Muscle layer of colon (tissue), 2 donors: Measurements from ENCODE around the gene ROBO2.

ENCODE experiments used
- H3K27ac ChIP-seq: one replicate; pipeline ENCODE4 v1.7.0; 2013; ENCODE audit warnings: low read depth, mild to moderate bottlenecking, low read length, moderate library complexity
- H3K27me3 ChIP-seq, 2 donors: one replicate each; pipeline ENCODE4 v1.7.0; 2013; ENCODE audit warnings: low read length in 2 of 2, mild to moderate bottlenecking in 2 of 2; ENCODE audit not compliant: insufficient read depth in 2 of 2, control insufficient read depth in 1 of 2
- H3K36me3 ChIP-seq: one replicate; pipeline ENCODE4 v1.7.0; 2013; ENCODE audit warnings: mild to moderate bottlenecking, low read length; ENCODE audit not compliant: insufficient read depth
- H3K4me1 ChIP-seq: one replicate; pipeline ENCODE4 v1.7.0; 2013; ENCODE audit warnings: mild to moderate bottlenecking, low read length; ENCODE audit not compliant: insufficient read depth
- H3K4me3 ChIP-seq, 2 donors: one replicate each; pipeline ENCODE4 v1.7.0; 2013; ENCODE audit warnings: low read length in 2 of 2, low read depth in 1 of 2, mild to moderate bottlenecking in 1 of 2, moderate library complexity in 1 of 2
- H3K9ac ChIP-seq: one replicate; pipeline ENCODE4 v1.7.0; 2013; ENCODE audit warnings: low read length
- H3K9me3 ChIP-seq: one replicate; pipeline ENCODE4 v1.7.0; 2013; ENCODE audit warnings: mild to moderate bottlenecking, low read length
- donor health status: abdominal sarcoma.
- donor health status: Adenocarcinoma of cecum.

Gene ROBO2

DNA sequence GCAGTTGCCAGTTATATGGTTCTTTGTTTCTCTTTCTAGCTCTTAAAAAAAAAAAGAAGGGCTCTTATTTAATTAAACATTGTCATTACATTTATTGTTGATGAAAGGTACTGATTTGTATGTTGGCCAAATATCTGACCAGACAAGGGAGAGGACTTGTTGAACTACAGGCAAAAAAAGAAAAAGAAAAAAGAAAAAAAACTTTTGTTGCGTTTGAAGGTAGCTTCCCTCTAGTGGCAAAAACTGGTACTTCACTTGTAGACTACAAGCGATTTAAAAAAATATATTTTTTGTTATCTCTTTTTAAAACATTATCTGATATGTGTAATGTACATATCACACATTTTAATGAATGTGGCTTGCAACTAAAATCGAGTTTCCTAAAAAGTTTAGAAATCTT, 280.6 kb downstream of the ROBO2 start:
- Histone ChIP-seq H3K27ac (no peak overlapping the region), H3K27me3 (no peaks in the 10 kb centered on the region), H3K9me3 (no peaks in the 10 kb centered on the region), H3K4me1 (no peaks in the 10 kb centered on the region), H3K4me3 (no peak overlapping the region), H3K9ac (no peak overlapping the region), H3K36me3 (no peaks in the 10 kb centered on the region)

DNA sequence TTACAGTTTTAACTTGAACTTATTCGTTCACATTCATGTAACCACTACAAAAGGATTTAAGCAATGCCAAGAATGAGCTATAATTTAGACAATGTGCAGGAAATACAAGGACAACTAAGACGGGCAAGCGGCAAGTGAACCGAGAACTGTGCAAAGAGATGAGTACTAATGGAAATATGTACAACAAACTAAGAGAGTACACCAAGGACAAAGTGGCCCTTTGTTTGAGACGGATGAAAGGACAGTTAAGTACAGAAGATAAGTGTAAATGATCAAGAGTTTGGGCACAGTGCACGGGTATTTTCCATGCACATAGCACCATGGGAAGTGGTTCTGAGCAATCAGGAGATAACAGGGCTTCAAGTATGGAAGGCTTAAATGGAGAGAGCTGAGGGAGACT, 281.7 kb downstream of the ROBO2 start:
- no peaks in the 10 kb centered on the region for H3K36me3 ChIP-seq
- no peaks in the 10 kb centered on the region for H3K27me3 ChIP-seq
- H3K27ac ChIP-seq = no peak overlapping the region
- no peak overlapping the region for H3K9ac ChIP-seq
- no peaks in the 10 kb centered on the region for H3K4me1 ChIP-seq
- no peaks in the 10 kb centered on the region for H3K9me3 ChIP-seq
- no peak overlapping the region for H3K4me3 ChIP-seq

DNA sequence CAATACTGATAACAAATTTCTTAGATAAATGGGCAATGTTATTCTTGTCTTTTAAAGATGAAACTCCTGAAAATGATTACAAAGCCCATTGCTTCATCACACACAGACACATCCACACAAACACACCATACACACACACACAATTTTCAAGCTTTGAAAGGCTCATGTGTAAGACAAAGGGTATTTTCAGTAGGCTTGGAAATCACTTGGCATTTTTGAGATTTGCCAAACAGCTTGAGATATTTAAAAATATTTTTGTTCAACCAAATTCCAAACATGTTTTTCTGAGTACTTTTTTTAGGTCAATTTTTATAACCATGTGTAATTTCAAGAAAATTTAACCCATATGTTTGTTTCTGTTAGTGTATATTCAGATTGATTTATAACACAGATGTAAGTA, 283.7 kb downstream of the ROBO2 start:
- Histone ChIP-seq H3K36me3 (no peaks in the 10 kb centered on the region), H3K4me3 (no peak overlapping the region), H3K9ac (no peak overlapping the region), H3K27ac (no peak overlapping the region), H3K27me3 (no peaks in the 10 kb centered on the region), H3K4me1 (no peaks in the 10 kb centered on the region), H3K9me3 (no peaks in the 10 kb centered on the region)

DNA sequence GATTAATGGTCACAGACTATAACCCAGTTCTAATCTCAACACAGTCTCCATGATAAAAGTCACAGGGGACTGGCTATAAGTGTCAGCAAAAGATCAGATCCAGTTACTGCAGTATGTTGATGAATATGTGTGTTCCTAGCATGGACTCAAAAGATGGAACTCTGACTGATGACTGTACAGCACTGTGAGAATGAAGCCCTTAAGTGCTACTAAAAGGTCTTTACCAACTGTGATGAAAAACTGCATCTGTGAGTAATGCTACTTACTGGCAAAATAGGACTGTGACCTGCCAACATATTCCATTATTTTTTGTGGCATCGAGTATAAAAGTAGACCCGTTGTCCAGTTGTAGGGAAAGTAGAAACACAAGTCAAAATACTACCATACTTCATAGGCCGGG, 284.2 kb downstream of the ROBO2 start:
- Histone ChIP-seq H3K4me3 (no peak overlapping the region), H3K4me1 (no peaks in the 10 kb centered on the region), H3K9me3 (no peaks in the 10 kb centered on the region), H3K36me3 (no peaks in the 10 kb centered on the region), H3K9ac (no peak overlapping the region), H3K27ac (no peak overlapping the region), H3K27me3 (no peaks in the 10 kb centered on the region)

DNA sequence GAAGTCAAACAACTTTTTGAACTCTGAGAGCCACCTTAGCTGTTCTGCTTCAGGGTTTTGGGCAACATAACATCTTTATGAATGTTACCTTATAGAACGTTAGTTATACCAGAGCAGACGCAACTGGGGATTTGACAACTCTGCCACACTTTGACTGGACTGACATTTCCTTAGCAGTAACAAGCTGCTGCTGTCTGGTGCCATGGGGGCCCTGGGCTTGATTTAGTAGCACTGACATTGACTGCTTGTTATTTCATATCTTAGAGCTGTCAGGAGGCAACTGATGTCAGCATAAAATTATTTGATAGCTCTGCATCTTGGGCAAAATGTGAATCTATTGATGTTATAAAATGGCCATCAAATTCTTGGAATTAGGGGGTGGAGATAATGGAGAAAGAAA, 285.4 kb downstream of the ROBO2 start:
- no peaks in the 10 kb centered on the region for H3K9me3 ChIP-seq
- H3K4me1 ChIP-seq = no peaks in the 10 kb centered on the region
- H3K9ac ChIP-seq = no peak overlapping the region
- H3K36me3 ChIP-seq = no peaks in the 10 kb centered on the region
- H3K27ac ChIP-seq = no peak overlapping the region
- no peak overlapping the region for H3K4me3 ChIP-seq
- H3K27me3 ChIP-seq = no peaks in the 10 kb centered on the region

DNA sequence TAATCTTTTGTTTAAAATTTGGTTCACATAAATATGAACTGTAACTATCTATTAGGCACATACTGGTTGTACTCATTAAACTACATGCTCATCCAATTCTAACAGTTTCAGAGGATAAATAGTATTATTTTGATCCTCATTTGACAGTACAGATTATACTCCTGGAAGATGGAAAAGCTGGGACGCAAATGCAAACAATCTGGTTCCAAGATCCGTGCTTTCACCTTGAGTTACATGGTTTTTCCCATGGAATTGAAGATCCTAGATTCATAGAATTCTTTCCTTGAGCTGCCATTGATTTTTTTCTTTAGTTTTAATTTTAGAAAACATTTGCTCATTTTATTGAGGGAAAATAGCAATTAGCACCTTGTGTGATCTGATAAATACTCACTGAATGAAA, 285.8 kb downstream of the ROBO2 start:
- Histone ChIP-seq H3K27me3 (no peaks in the 10 kb centered on the region), H3K4me1 (no peaks in the 10 kb centered on the region), H3K36me3 (no peaks in the 10 kb centered on the region), H3K9ac (no peak overlapping the region), H3K9me3 (no peaks in the 10 kb centered on the region), H3K27ac (no peak overlapping the region), H3K4me3 (no peak overlapping the region)

DNA sequence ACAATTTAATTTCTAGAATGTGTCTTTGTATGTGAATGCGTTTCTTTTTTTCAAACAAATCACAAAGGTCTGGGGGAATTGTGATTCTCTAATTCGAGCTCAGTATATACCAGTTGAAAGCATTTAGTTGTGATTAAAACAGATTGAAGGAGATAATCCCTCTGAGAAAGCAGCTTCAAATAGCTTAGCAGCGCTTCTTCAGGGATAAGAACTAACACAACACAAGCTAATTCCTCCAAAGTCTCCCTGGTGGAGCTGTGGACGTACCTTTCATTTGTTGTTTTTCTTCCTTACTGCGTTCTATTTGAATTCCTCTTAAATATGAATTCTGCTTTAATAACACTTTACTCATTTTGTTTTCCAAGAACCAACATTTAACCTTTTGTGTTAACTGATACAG, 286.7 kb downstream of the ROBO2 start:
- Histone ChIP-seq H3K36me3 (no peaks in the 10 kb centered on the region), H3K27me3 (no peaks in the 10 kb centered on the region), H3K27ac (no peak overlapping the region), H3K4me3 (no peak overlapping the region), H3K9ac (no peak overlapping the region), H3K4me1 (no peaks in the 10 kb centered on the region), H3K9me3 (no peaks in the 10 kb centered on the region)

DNA sequence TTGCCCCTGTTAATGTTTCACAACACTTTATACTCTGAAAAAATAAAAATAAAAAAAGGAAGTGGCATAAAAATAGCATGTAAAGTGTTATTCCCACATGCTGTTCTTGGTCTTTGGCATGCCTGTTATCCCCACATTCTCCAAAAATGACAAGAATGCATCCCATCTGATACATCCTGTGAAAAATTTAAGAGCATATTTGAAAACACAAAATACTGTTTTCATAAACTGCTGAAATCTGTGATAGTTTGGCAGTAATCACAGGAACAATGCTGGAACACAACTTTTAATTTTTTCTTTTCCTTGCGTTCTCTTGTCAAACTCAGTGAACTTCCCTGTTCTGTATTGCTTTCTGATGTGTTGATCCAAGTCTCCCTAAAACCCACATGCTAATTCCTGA, 288.8 kb downstream of the ROBO2 start:
- Histone ChIP-seq H3K4me1 (no peaks in the 10 kb centered on the region), H3K27ac (no peak overlapping the region)

DNA sequence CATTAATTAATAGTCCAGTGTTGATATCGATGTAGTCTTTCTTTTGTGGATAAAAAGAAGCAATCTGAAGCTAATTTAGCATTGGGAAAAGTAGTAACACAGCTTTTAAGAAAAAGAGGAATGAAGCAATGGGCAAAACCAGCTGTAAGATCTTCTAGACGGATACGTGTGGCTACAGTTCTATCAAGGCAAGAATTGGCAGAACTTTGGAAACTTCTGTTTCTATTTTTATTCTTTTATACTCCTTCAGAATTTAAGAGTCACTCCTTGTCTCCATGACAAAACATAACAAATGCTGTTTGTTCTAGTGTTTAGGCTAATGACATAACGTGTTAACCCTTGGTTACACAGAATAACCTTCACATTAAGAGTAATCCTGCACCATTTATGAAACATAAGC, 289.2 kb downstream of the ROBO2 start:
- Histone ChIP-seq H3K9ac (no peak overlapping the region), H3K27ac (no peak overlapping the region), H3K4me1 (no peaks in the 10 kb centered on the region), H3K4me3 (no peak overlapping the region), H3K36me3 (no peaks in the 10 kb centered on the region), H3K9me3 (no peaks in the 10 kb centered on the region), H3K27me3 (no peaks in the 10 kb centered on the region)

More for the DNA sequence above, 288.8 kb downstream of the ROBO2 start:
- H3K9me3 ChIP-seq = no peaks in the 10 kb centered on the region
- no peaks in the 10 kb centered on the region for H3K36me3 ChIP-seq
- no peak overlapping the region for H3K4me3 ChIP-seq
- H3K9ac ChIP-seq = no peak overlapping the region
- H3K27me3 ChIP-seq = no peaks in the 10 kb centered on the region

DNA sequence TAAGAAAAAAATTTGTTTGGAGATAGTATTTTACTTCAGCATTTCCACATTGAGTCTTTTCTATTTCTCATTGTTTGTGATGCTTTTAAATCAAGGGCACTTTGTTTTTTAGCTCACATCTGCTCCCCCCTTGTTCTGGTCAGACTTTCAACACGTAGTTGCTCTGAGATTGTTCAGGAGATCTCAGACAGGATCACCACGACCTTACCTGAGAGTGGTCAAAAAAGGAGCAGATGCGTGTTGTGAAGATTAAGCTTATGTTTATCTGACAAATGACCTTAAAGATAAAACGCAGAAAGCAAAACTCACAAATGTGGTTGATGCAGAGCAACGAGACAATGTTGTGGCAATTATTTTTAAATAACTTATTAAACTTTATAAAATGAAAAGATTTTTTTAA, 298.3 kb downstream of the ROBO2 start:
- Histone ChIP-seq H3K4me1 (no peaks in the 10 kb centered on the region), H3K27me3 (no peaks in the 10 kb centered on the region), H3K9me3 (no peaks in the 10 kb centered on the region), H3K4me3 (no peak overlapping the region), H3K9ac (no peak overlapping the region), H3K27ac (no peak overlapping the region), H3K36me3 (no peaks in the 10 kb centered on the region)

DNA sequence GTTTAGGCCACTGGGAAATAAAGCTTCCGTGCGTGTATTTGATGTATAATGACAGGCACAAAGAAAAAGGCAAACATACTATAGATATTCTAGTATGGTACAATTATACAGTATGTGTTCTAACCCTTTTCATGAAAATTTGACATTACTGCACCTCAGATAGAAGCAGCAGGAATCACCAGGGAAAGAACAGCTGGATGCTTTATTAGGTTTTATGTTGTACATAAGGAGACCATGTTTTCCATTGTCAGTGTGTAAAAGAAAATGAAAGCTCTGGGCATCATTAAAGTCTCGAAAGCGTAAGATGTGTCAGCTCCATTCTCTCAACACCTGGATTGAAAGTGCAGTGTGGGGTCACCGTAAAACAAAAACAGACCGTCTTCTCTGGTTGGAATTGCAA, 302.1 kb downstream of the ROBO2 start:
- Histone ChIP-seq H3K9ac (no peak overlapping the region), H3K27me3 (no peaks in the 10 kb centered on the region), H3K27ac (no peak overlapping the region), H3K9me3 (no peaks in the 10 kb centered on the region), H3K4me1 (no peaks in the 10 kb centered on the region), H3K4me3 (no peak overlapping the region), H3K36me3 (no peaks in the 10 kb centered on the region)

DNA sequence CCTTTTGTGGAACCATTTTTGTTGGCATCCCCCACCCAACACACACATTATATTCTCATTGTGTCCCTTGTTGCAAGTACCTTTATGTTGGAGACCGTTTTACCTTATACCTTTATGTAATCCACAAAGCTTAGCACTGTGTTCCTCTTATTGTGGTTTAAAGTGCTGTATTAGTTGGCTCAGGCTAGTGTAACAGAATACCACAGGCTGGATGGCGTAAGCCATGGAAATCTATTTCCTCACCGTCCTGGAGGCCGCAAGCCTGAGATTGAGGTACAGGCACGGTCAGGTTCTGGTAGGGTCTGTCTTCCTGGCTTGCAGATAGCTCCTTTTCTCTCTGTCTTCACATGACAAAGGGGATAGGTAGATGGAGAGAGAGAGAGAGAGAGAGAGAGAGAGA, 302.8 kb downstream of the ROBO2 start:
- H3K4me3 ChIP-seq = no peak overlapping the region
- H3K9me3 ChIP-seq = no peaks in the 10 kb centered on the region
- no peak overlapping the region for H3K9ac ChIP-seq
- H3K27ac ChIP-seq = no peak overlapping the region
- H3K4me1 ChIP-seq = no peaks in the 10 kb centered on the region
- no peaks in the 10 kb centered on the region for H3K36me3 ChIP-seq
- H3K27me3 ChIP-seq = no peaks in the 10 kb centered on the region
